Colonic mucosa (tissue), 4 donors: ENCODE results near the gene CHD2. TPM values are rescaled to one million over a fixed set of nuclear protein-coding genes. Genes with fewer than 3 reads are reported as not detected.

ENCODE experiments used
- DNase-seq: peaks from one replicate; pipeline ENCODE4 v3.0.0-alpha.2; 2020
- H3K27ac ChIP-seq: fragments of 200-600 bp; one replicate; pipeline ENCODE4 v1.8.0; 2021
- H3K27me3 ChIP-seq: fragments of 200-600 bp; one replicate; pipeline ENCODE4 v1.8.0; 2021
- H3K36me3 ChIP-seq: fragments of 200-600 bp; one replicate; pipeline ENCODE4 v1.8.0; 2021
- H3K4me1 ChIP-seq: fragments of 200-600 bp; one replicate; pipeline ENCODE4 v1.8.0; 2021; ENCODE audit warnings: mild to moderate bottlenecking
- H3K4me3 ChIP-seq: fragments of 200-600 bp; one replicate; pipeline ENCODE4 v1.8.0; 2021
- H3K9ac ChIP-seq, 2 donors: one replicate each; pipeline ENCODE4 v1.7.0; 2013; ENCODE audit warnings: control low read depth in 2 of 2, low read depth in 2 of 2, low read length in 2 of 2
- H3K9me3 ChIP-seq: fragments of 200-600 bp; one replicate; pipeline ENCODE4 v1.8.0; 2021
- CTCF ChIP-seq: fragments of 200-600 bp; IDR thresholded peaks from one replicate; pipeline ENCODE4 v1.8.0; 2022; ENCODE audit warnings: antibody characterized with exemption, mild to moderate bottlenecking
- intact Hi-C: fragments of 100-400 bp; cut with DNase I; formaldehyde crosslinking; loops from one replicate; pipeline ENCODE4 v1.14.1; 2022
- total RNA-seq, 2 donors: library from RNA; stranded (reverse); fragmentation: NEBNext Ultra II Directional in 1 of 2; extraction: Animal tissue kit (Norgen Biotek cat#: 25700) in 1 of 2; gene quantifications; one replicate each; pipeline ENCODE4 v1.2.1, GENCODE V29; 2021
- donor health status: healthy.
- donor health status: DM: no; HTN: no; CAD: no.
- donor health status: DM: no; HTN: no; CAD: no.

Gene CHD2
- total RNA-seq, 2 donors from 2014 or later: 87.5 to 121 TPM

GRCh38 chr15:92944946-92945521, 44.9 kb downstream of the CHD2 start:
- no peak overlapping the region for H3K9ac ChIP-seq
- peaks cover 52% of the 10 kb centered on the region for H3K36me3 ChIP-seq
- H3K27ac ChIP-seq: no peak overlapping the region
- no peaks in the 10 kb centered on the region for H3K27me3 ChIP-seq
- intact Hi-C loops: loop anchor here (5.0 kb wide), 1 partner anchor 37 kb away; no protein-coding TSS in a partner anchor
- no peak for TF ChIP-seq CTCF
- H3K4me3 ChIP-seq: no peak overlapping the region
- no peaks in the 10 kb centered on the region for H3K9me3 ChIP-seq
- DNase-seq: no peak
- no peaks in the 10 kb centered on the region for H3K4me1 ChIP-seq

GRCh38 chr15:92947071-92947730, 47.1 kb downstream of the CHD2 start:
- intact Hi-C loops: loop anchor here (5.0 kb wide), 1 partner anchor 35 kb away; no protein-coding TSS in a partner anchor
- no peaks in the 10 kb centered on the region for H3K9me3 ChIP-seq
- no peak overlapping the region for H3K9ac ChIP-seq
- no peak overlapping the region for H3K27ac ChIP-seq
- H3K4me1 ChIP-seq: no peaks in the 10 kb centered on the region
- no peak for DNase-seq
- no peaks in the 10 kb centered on the region for H3K27me3 ChIP-seq
- no peak overlapping the region for H3K4me3 ChIP-seq
- no peak for TF ChIP-seq CTCF
- H3K36me3 ChIP-seq: peaks cover 41% of the 10 kb centered on the region

GRCh38 chr15:92949604-92950249, 49.6 kb downstream of the CHD2 start:
- H3K4me1 ChIP-seq: no peaks in the 10 kb centered on the region
- H3K27ac ChIP-seq: no peak overlapping the region
- H3K4me3 ChIP-seq: no peak overlapping the region
- DNase-seq: no peak
- no peaks in the 10 kb centered on the region for H3K9me3 ChIP-seq
- peaks cover 40% of the 10 kb centered on the region for H3K36me3 ChIP-seq
- no peaks in the 10 kb centered on the region for H3K27me3 ChIP-seq
- intact Hi-C loops: loop anchor here (5.0 kb wide), 1 partner anchor 33 kb away; no protein-coding TSS in a partner anchor
- no peak for TF ChIP-seq CTCF
- H3K9ac ChIP-seq: no peak overlapping the region

- no peak for DNase-seq
- no peak overlapping the region for H3K9ac ChIP-seq
- no peaks in the 10 kb centered on the region for H3K27me3 ChIP-seq
- H3K4me1 ChIP-seq: no peaks in the 10 kb centered on the region
- peaks cover 38% of the 10 kb centered on the region for H3K36me3 ChIP-seq
- intact Hi-C loops: no loop called here
- TF ChIP-seq CTCF: no peak
- no peak overlapping the region for H3K4me3 ChIP-seq
- no peaks in the 10 kb centered on the region for H3K9me3 ChIP-seq
- no peak overlapping the region for H3K27ac ChIP-seq
Measured at GRCh38 chr15:92951800-92952457, 51.8 kb downstream of the CHD2 start.

GRCh38 chr15:92952458-92952850, 52.3 kb downstream of the CHD2 start:
- no peaks in the 10 kb centered on the region for H3K4me1 ChIP-seq
- no peaks in the 10 kb centered on the region for H3K9me3 ChIP-seq
- peaks cover 38% of the 10 kb centered on the region for H3K36me3 ChIP-seq
- no peaks in the 10 kb centered on the region for H3K27me3 ChIP-seq
- no peak for DNase-seq
- H3K4me3 ChIP-seq: no peak overlapping the region
- intact Hi-C loops: no loop called here
- TF ChIP-seq CTCF: no peak
- H3K9ac ChIP-seq: no peak overlapping the region
- H3K27ac ChIP-seq: no peak overlapping the region
